Measurements from ENCODE around the gene WFDC1.

- no peak for TF ChIP-seq POLR2AphosphoS5 (IDR thresholded peaks at IDR 0.05; ENCODE audit: insufficient read depth, low read depth, low read length)
- no peak for TF ChIP-seq CTCF (IDR thresholded peaks at IDR 0.05; ENCODE audit: extremely low read depth in 1 of 2, insufficient read depth in 1 of 2, low read depth in 1 of 2, low read length in 2 of 2)
- TF ChIP-seq MYC (IDR thresholded peaks at IDR 0.05; ENCODE audit: low read depth, low read length): no peak
- TF ChIP-seq JUN (IDR thresholded peaks at IDR 0.05; ENCODE audit: borderline replicate concordance, insufficient read depth, insufficient read length, low read depth): no peak
These were observed 64.6 kb downstream of the WFDC1 start for GRCh38 chr16:84359326-84359725.
